SK-N-SH treated with all-trans-retinoic acid at 6 μM for 48 hours (cell line): Measurements from ENCODE around the gene ZNF451.

Experiments
- ATAC-seq: fragments of 200-7000 bp; cut with Tn5 transposase; 3 replicates; pipeline ENCODE4 v1.9.1; 2020; ENCODE audit warnings: mild to moderate bottlenecking, moderate library complexity
- BACH2 ChIP-seq: fragments of 250-450 bp; sonication (Bioruptor Pico); IDR thresholded peaks from 2 replicates; pipeline ENCODE4 v1.9.0; 2021; ENCODE audit warnings: mild to moderate bottlenecking, borderline replicate concordance
- CSDC2 ChIP-seq: fragments of 250-450 bp; sonication (Bioruptor Pico); IDR thresholded peaks from 2 replicates; pipeline ENCODE4 v1.5.0; 2020; ENCODE audit warnings: mild to moderate bottlenecking, moderate library complexity
- GLIS3 ChIP-seq: fragments of 250-450 bp; sonication (Bioruptor Pico); IDR thresholded peaks from 2 replicates; pipeline ENCODE4 v1.5.0; 2020; ENCODE audit warnings: mild to moderate bottlenecking, moderate library complexity
- ISL1 ChIP-seq: fragments of 250-450 bp; sonication (Bioruptor Pico); IDR thresholded peaks from 2 replicates; pipeline ENCODE4 v2.1.2; 2022; ENCODE audit warnings: mild to moderate bottlenecking, moderate library complexity
- OSR1 ChIP-seq: fragments of 250-450 bp; sonication (Bioruptor Pico); IDR thresholded peaks from 2 replicates; pipeline ENCODE4 v1.8.0; 2022; ENCODE audit warnings: moderate library complexity, mild to moderate bottlenecking, inconsistent platforms
- PPARA ChIP-seq: fragments of 250-450 bp; sonication (Bioruptor Pico); IDR thresholded peaks from 2 replicates; pipeline ENCODE4 v1.5.0; 2020; ENCODE audit warnings: mild to moderate bottlenecking, borderline replicate concordance
- RARB ChIP-seq: fragments of 250-450 bp; sonication (Bioruptor Pico); IDR thresholded peaks from 2 replicates; pipeline ENCODE4 v1.8.0; 2021; ENCODE audit warnings: mild to moderate bottlenecking, moderate library complexity
- SNAI2 ChIP-seq: fragments of 250-450 bp; sonication (Bioruptor Pico); IDR thresholded peaks from 2 replicates; pipeline ENCODE4 v1.5.0; 2020; ENCODE audit warnings: mild to moderate bottlenecking, moderate library complexity
- TOX ChIP-seq: fragments of 250-450 bp; sonication (Bioruptor Pico); IDR thresholded peaks from 2 replicates; pipeline ENCODE4 v1.8.0; 2021; ENCODE audit warnings: mild to moderate bottlenecking, moderate library complexity, borderline replicate concordance
- ZC3H10 ChIP-seq: fragments of 250-450 bp; sonication (Bioruptor Pico); IDR thresholded peaks from 2 replicates; pipeline ENCODE4 v1.5.1; 2021; ENCODE audit warnings: mild to moderate bottlenecking, moderate library complexity
- ZFP30 ChIP-seq: fragments of 450-650 bp; formaldehyde crosslinking; IDR thresholded peaks from 2 replicates; pipeline ENCODE4 v1.5.0; 2022; ENCODE audit warnings: mild to moderate bottlenecking, moderate library complexity
- ZNF565 ChIP-seq: fragments of 450-650 bp; formaldehyde crosslinking; conservative IDR thresholded peaks from 2 replicates; pipeline ENCODE4 v1.5.0; 2020; ENCODE audit warnings: low read depth, mild to moderate bottlenecking, moderate library complexity
- ZNF70 ChIP-seq: fragments of 450-650 bp; formaldehyde crosslinking; IDR thresholded peaks from 2 replicates; pipeline ENCODE4 v1.5.0; 2020; ENCODE audit warnings: mild to moderate bottlenecking, moderate library complexity
- ZNF8 ChIP-seq: fragments of 450-650 bp; formaldehyde crosslinking; IDR thresholded peaks from 2 replicates; pipeline ENCODE4 v1.5.0; 2020; ENCODE audit warnings: mild to moderate bottlenecking, moderate library complexity
- TF ChIP-seq, protein P1 (sequence below): fragments of 250-450 bp; sonication (Bioruptor Pico); IDR thresholded peaks from 2 replicates; pipeline ENCODE4 v1.8.0; 2020; ENCODE audit warnings: mild to moderate bottlenecking, moderate library complexity, borderline replicate concordance
- TF ChIP-seq, protein P2 (sequence below): fragments of 250-450 bp; sonication (Bioruptor Pico); IDR thresholded peaks from 2 replicates; pipeline ENCODE4 v1.8.0; 2021; ENCODE audit warnings: low read depth, mild to moderate bottlenecking, moderate library complexity, borderline replicate concordance
- TF ChIP-seq, protein P3 (sequence below): fragments of 250-450 bp; sonication (Bioruptor Pico); IDR thresholded peaks from 2 replicates; pipeline ENCODE4 v1.5.1; 2021; ENCODE audit warnings: mild to moderate bottlenecking, moderate library complexity
- TF ChIP-seq, protein P4 (sequence below): fragments of 250-450 bp; sonication (Bioruptor Pico); IDR thresholded peaks from 2 replicates; pipeline ENCODE4 v1.5.1; 2020; ENCODE audit warnings: low read depth, mild to moderate bottlenecking, moderate library complexity
- TF ChIP-seq, protein P5 (sequence below): fragments of 250-450 bp; sonication (Bioruptor Pico); IDR thresholded peaks from 2 replicates; pipeline ENCODE4 v1.5.0; 2020; ENCODE audit warnings: mild to moderate bottlenecking, moderate library complexity

The ZNF451 gene

DNA sequence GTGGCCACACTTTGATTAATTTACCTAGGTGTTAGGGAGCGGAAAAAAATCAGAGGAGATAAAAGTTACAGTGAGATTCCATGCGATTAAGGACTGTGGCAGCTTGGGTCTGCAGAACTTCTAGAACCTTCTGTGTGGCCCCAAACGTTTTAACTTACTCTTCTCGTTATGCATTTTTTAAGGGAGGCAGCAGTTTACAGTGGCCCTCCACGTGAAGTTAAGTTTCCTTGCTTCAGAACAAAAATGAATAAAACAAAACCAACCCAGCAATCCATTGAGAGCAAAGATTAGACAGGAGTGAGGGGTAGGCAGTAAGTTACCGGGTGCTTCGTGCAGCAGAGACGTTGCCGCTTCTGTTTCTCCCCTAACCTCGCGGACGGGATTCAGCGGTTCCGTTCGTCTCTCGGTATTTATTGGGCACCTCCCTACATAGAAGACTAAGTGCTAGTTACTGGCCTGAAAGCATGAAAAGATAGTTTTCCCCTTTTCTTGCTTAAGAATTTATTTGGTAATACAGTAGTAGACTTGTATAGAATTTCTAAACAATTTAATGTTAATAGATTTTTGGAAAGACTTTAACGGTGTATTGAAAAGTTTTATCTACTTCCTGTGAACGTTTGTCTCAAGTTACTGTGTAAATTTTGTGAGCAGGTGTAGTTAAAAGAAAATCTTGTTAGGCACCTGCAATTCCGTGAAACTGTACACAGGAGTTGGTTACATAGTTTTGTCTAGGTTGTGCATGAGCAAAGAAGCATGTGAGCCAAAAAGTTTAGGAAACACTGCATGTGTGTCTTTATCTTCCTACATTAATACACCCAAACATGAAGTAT lies 83.3 kb downstream of the ZNF451 start (continued):
- TF ChIP-seq, protein P1, sequence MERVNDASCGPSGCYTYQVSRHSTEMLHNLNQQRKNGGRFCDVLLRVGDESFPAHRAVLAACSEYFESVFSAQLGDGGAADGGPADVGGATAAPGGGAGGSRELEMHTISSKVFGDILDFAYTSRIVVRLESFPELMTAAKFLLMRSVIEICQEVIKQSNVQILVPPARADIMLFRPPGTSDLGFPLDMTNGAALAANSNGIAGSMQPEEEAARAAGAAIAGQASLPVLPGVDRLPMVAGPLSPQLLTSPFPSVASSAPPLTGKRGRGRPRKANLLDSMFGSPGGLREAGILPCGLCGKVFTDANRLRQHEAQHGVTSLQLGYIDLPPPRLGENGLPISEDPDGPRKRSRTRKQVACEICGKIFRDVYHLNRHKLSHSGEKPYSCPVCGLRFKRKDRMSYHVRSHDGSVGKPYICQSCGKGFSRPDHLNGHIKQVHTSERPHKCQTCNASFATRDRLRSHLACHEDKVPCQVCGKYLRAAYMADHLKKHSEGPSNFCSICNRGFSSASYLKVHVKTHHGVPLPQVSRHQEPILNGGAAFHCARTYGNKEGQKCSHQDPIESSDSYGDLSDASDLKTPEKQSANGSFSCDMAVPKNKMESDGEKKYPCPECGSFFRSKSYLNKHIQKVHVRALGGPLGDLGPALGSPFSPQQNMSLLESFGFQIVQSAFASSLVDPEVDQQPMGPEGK (CRISPR knock-in tag): no peak

DNA sequence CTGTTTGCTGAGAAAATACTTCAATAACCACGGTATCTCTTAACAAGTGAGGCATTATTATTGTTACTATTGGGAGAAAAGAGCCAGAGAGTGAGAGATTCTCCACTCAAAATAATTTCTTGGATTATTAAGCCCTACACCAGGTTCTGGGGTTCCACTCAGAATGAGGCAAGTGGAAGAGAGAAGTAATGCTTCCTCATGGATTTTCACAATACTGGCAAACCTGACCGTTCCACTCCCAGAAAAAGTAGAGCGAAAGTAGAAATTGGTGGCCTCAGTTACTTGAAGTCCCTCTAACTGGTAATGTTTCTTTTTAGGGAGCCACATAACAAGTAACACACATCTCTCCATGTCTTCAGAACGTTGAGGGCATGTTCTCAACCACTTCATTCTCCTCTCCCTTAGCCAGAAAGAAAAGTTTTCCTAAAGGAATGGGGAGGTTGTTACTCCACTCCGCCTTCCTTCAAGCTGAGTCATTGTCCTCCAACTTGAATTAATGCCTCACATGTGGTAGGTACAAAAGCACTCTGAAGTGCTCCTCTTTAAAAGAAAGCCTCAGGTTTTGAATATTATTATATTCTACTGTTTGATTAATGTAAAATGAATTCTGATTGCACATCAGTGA lies 84.0 kb downstream of the ZNF451 start:
- ATAC-seq: peak; percentile 36
- TF ChIP-seq PPARA (no peak), ZC3H10 (no peak), OSR1 (no peak), ZNF565 (CRISPR knock-in tag) (no peak), BACH2 (CRISPR knock-in tag) (no peak), CSDC2 (CRISPR knock-in tag) (no peak)
- TF ChIP-seq, protein P2, sequence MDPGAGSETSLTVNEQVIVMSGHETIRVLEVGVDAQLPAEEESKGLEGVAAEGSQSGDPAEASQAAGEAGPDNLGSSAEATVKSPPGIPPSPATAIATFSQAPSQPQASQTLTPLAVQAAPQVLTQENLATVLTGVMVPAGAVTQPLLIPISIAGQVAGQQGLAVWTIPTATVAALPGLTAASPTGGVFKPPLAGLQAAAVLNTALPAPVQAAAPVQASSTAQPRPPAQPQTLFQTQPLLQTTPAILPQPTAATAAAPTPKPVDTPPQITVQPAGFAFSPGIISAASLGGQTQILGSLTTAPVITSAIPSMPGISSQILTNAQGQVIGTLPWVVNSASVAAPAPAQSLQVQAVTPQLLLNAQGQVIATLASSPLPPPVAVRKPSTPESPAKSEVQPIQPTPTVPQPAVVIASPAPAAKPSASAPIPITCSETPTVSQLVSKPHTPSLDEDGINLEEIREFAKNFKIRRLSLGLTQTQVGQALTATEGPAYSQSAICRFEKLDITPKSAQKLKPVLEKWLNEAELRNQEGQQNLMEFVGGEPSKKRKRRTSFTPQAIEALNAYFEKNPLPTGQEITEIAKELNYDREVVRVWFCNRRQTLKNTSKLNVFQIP (CRISPR knock-in tag): no peak
- TF ChIP-seq, protein P3, sequence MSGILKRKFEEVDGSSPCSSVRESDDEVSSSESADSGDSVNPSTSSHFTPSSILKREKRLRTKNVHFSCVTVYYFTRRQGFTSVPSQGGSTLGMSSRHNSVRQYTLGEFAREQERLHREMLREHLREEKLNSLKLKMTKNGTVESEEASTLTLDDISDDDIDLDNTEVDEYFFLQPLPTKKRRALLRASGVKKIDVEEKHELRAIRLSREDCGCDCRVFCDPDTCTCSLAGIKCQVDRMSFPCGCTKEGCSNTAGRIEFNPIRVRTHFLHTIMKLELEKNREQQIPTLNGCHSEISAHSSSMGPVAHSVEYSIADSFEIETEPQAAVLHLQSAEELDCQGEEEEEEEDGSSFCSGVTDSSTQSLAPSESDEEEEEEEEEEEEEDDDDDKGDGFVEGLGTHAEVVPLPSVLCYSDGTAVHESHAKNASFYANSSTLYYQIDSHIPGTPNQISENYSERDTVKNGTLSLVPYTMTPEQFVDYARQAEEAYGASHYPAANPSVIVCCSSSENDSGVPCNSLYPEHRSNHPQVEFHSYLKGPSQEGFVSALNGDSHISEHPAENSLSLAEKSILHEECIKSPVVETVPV: no peak

DNA sequence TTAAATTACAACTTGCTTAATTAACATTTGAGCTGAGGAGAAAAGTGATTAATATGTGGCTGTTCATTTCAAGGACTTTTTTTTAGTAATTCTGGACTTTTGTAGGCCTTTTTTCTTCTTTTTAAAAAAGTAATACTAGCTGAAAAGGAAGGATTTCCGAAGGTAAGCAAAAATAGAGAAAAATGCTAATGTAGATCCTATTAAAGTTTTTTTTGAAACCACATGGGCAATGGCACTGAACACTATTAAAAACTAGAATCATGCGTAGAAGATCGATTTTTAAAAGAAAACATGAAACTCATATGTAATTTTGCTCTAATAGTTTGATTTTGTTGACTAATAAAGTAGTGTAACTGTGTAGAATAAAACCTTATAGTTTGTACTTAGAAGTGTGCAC lies 84.5 kb downstream of the ZNF451 start:
- ATAC-seq: no peak
- TF ChIP-seq, protein P4, sequence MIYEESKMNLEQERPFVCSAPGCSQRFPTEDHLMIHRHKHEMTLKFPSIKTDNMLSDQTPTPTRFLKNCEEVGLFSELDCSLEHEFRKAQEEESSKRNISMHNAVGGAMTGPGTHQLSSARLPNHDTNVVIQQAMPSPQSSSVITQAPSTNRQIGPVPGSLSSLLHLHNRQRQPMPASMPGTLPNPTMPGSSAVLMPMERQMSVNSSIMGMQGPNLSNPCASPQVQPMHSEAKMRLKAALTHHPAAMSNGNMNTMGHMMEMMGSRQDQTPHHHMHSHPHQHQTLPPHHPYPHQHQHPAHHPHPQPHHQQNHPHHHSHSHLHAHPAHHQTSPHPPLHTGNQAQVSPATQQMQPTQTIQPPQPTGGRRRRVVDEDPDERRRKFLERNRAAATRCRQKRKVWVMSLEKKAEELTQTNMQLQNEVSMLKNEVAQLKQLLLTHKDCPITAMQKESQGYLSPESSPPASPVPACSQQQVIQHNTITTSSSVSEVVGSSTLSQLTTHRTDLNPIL (CRISPR knock-in tag): no peak
- TF ChIP-seq ZNF565 (CRISPR knock-in tag) (no peak), RARB (CRISPR knock-in tag) (no peak)

DNA sequence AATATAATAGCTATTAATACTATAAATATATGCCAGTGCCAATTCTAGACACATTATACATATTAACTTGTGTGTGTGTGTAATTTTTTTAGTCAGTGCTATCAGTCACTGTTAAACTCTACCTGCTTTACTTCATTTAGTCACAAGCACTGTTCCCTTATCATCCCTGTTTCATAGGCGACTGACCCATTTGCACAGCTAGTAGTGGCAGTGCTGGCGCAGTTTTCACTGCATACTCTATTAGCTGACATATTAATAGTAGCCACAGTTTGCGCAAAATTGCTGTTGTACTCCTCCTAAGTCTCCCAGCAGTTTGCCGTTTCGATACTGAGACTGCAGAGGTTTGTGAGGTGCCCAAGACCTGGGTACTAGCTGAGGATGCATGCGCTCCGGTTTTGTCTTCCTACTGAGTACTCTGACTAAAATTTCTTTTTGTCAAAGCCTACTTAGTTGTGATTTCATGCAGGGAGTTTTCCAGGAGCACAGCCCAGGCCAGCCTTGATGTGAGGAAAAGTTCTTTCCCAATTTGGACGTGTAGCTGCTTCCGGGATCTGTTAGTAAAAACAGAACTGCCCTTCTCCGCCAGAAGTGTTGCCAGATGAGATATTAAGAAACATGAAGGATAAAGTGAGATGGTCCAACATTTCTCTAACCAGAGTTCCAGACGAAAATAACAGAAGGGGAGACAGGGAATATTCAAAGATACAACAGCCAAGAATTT lies 87.7 kb downstream of the ZNF451 start:
- ATAC-seq: no peak
- TF ChIP-seq OSR1: no peak
- TF ChIP-seq RARB (CRISPR knock-in tag): no peak
- no peak for TF ChIP-seq ZNF70 (CRISPR knock-in tag)
- TF ChIP-seq, protein P3: no peak
- TF ChIP-seq ZNF8 (CRISPR knock-in tag): no peak
- TF ChIP-seq SNAI2 (CRISPR knock-in tag): no peak
- TF ChIP-seq, protein P4 (CRISPR knock-in tag): no peak
- no peak for TF ChIP-seq TOX (CRISPR knock-in tag)
- TF ChIP-seq BACH2 (CRISPR knock-in tag): no peak
- no peak for TF ChIP-seq ZFP30
- TF ChIP-seq, protein P5, sequence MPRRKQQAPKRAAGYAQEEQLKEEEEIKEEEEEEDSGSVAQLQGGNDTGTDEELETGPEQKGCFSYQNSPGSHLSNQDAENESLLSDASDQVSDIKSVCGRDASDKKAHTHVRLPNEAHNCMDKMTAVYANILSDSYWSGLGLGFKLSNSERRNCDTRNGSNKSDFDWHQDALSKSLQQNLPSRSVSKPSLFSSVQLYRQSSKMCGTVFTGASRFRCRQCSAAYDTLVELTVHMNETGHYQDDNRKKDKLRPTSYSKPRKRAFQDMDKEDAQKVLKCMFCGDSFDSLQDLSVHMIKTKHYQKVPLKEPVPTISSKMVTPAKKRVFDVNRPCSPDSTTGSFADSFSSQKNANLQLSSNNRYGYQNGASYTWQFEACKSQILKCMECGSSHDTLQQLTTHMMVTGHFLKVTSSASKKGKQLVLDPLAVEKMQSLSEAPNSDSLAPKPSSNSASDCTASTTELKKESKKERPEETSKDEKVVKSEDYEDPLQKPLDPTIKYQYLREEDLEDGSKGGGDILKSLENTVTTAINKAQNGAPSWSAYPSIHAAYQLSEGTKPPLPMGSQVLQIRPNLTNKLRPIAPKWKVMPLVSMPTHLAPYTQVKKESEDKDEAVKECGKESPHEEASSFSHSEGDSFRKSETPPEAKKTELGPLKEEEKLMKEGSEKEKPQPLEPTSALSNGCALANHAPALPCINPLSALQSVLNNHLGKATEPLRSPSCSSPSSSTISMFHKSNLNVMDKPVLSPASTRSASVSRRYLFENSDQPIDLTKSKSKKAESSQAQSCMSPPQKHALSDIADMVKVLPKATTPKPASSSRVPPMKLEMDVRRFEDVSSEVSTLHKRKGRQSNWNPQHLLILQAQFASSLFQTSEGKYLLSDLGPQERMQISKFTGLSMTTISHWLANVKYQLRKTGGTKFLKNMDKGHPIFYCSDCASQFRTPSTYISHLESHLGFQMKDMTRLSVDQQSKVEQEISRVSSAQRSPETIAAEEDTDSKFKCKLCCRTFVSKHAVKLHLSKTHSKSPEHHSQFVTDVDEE (CRISPR knock-in tag): no peak
- TF ChIP-seq, protein P1 (CRISPR knock-in tag): no peak
- no peak for TF ChIP-seq GLIS3
- TF ChIP-seq ZC3H10: no peak
- no peak for TF ChIP-seq ISL1 (CRISPR knock-in tag)
